Measurements from ENCODE around the gene KANK4. TPM values are rescaled to one million over a fixed set of nuclear protein-coding genes. Genes with fewer than 3 reads are reported as not detected.

The KANK4 gene
- total and polyA plus RNA-seq, 9 donors, result 0.05 to 0.83 (median 0.19) TPM; not detected in 1

DNA sequence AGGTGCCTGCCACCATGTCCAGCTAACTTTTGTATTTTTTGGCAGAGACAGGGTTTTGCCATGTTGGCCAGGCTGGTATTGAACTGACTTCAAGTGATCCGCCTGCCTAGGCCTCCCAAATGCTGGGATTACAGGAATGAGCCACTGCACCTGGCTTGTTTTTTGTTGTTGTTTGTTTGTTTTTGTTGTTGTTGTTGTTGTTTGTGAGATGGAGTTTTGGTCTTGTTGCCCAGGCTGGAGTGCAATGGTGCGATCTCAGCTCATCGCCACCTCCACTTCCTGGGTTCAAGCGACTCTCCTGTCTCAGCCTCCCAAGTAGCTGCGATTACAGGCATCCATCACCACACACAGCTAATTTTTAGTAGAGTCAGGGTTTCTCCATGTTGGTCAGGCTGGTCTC, 131.7 kb downstream of the KANK4 start:
- intact Hi-C loops (cut with DNase I), result no loop called here
- TF ChIP-seq CTCF (IDR thresholded peaks at IDR 0.05), result no peak
- no peak for TF ChIP-seq POLR2A (IDR thresholded peaks at IDR 0.05)
- TF ChIP-seq EP300 (IDR thresholded peaks at IDR 0.05), result no peak
- H3K4me1 ChIP-seq (ENCODE audit: insufficient read depth), result no peaks in the 10 kb centered on the region
- 97 to 100% (median 99%) methylated on average over 5 of the region's 5 CpGs for WGBS, 3 donors
- no peaks in the 10 kb centered on the region for H3K36me3 ChIP-seq
- no peak overlapping the region for H3K27ac ChIP-seq
- H3K4me3 ChIP-seq, result no peak overlapping the region
- H3K9me3 ChIP-seq, result no peaks in the 10 kb centered on the region
- no peaks in the 10 kb centered on the region for H3K27me3 ChIP-seq
- DNase-seq, result no peak

Small RNAs within 50 kb of the gene (small RNA-seq; reads per million reads assigned to genes)
- gene RNU6-371P, result not detected

Other genes starting within 250 kb of the KANK4 start
- gene L1TD1, start 124.6 kb downstream of the KANK4 start, total RNA-seq, result under 1 TPM in 4 of 7 donors, not detected in 3; 0.10 to 0.61 (median 0.41) TPM
- gene L1TD1, start 124.6 kb downstream of the KANK4 start, polyA plus RNA-seq, result under 1 TPM; 0.05 to 0.52 TPM
- 10 to 100 TPM; 24.9 to 47.8 (median 38.0) TPM for gene USP1, start 117.6 kb upstream of the KANK4 start, total RNA-seq
- gene USP1, start 117.6 kb upstream of the KANK4 start, polyA plus RNA-seq, result 10 to 100 TPM; 18.1 to 21.5 TPM